HG03159 (cell line): ENCODE data around the gene AHCYL1.
"Not testable (repeated sequence)": the region's sequence is repeated elsewhere in the genome, so short reads cannot be mapped to it uniquely, and the experiment has no call there.

Experiments used
- ATAC-seq: cut with Tn5 transposase; IDR thresholded peaks from one replicate; pipeline ENCODE4 v1.9.1; 2021; ENCODE audit warnings: mild to moderate bottlenecking, moderate library complexity; ENCODE audit not compliant: unreplicated experiment

AHCYL1 gene

GRCh38 chr1:109996476-109996875, 11.9 kb downstream of the AHCYL1 start:
- ATAC-seq: no peak

GRCh38 chr1:109997204-109997866, 12.8 kb downstream of the AHCYL1 start:
- no peak for ATAC-seq

GRCh38 chr1:109997867-109998229, 13.3 kb downstream of the AHCYL1 start:
- ATAC-seq: no peak

- ATAC-seq: no peak
Measured at GRCh38 chr1:110002695-110003094, 18.1 kb downstream of the AHCYL1 start.

- ATAC-seq: peak; percentile 58
Measured at GRCh38 chr1:110003747-110004428, 19.3 kb downstream of the AHCYL1 start.

GRCh38 chr1:110004583-110004982, 20.0 kb downstream of the AHCYL1 start:
- no peak for ATAC-seq

GRCh38 chr1:110005971-110006370, 21.4 kb downstream of the AHCYL1 start:
- ATAC-seq: no peak

GRCh38 chr1:110006516-110006915, 22.0 kb downstream of the AHCYL1 start:
- ATAC-seq: no peak

- ATAC-seq: no peak
Measured at GRCh38 chr1:110007046-110007830, 22.7 kb downstream of the AHCYL1 start.

- no peak for ATAC-seq
Measured at GRCh38 chr1:110008971-110009565, 24.5 kb downstream of the AHCYL1 start.

- peak; percentile 89 for ATAC-seq
Measured at GRCh38 chr1:110011527-110012041, 27.0 kb downstream of the AHCYL1 start.

GRCh38 chr1:110012100-110012780, 27.7 kb downstream of the AHCYL1 start:
- ATAC-seq: peak; percentile 80

- no peak for ATAC-seq
Measured at GRCh38 chr1:110017792-110018191, 33.2 kb downstream of the AHCYL1 start.

- no peak for ATAC-seq
Measured at GRCh38 chr1:110018396-110018795, 33.8 kb downstream of the AHCYL1 start.

GRCh38 chr1:110019770-110020169, 35.2 kb downstream of the AHCYL1 start:
- no peak for ATAC-seq

GRCh38 chr1:110021285-110021684, 36.7 kb downstream of the AHCYL1 start:
- no peak for ATAC-seq

GRCh38 chr1:110024613-110025012, 40.0 kb downstream of the AHCYL1 start:
- ATAC-seq: no peak

- not testable (repeated sequence) for ATAC-seq
Measured at GRCh38 chr1:110030687-110031086, 46.1 kb downstream of the AHCYL1 start.

- no peak for ATAC-seq
Measured at GRCh38 chr1:110032327-110032726, 47.8 kb downstream of the AHCYL1 start.

- ATAC-seq: no peak
Measured at GRCh38 chr1:110033421-110033820, 48.9 kb downstream of the AHCYL1 start.

- no peak for ATAC-seq
Measured at GRCh38 chr1:110034040-110034450, 49.5 kb downstream of the AHCYL1 start.
